KBM-7 (cell line): ENCODE measurements around the gene RCSD1.

Experiments used
- DNase-seq: peaks from one replicate; pipeline ENCODE4 v3.0.0-alpha.2; 2015
- in situ Hi-C: fragments of 300-500 bp; cut with MboI; formaldehyde crosslinking; loops from 2 replicates; pipeline ENCODE4 v1.14.3; 2020; ENCODE audit warnings: low sequenced_read_pairs, low pct_unique_long_range_greater_than_20kb, mixed read lengths

The RCSD1 gene

DNA sequence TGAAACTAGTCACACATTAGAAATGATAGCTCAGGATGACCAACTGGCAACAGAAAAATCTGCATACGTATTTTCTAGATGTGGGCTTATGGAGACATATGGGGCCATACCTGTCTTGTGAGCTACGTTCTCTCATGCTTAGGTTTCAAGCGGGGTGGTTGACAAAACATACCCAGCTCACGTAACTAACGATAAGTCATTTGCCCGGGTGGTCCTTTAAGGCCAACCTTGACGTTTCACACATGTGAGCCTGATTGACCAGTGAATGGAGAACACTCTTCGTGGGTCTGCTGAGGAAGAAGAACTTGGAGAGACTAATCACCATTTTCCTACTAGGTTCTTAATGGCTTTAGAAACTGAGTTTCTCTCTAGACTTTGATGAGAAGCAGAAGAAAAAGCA is 13.5 kb upstream of the RCSD1 start:
- DNase-seq = no peak
- in situ Hi-C loops = no loop called here

GRCh38 chr1:167617153-167618147 is 12.6 kb upstream of the RCSD1 start:
- peak; percentile 96 for DNase-seq
- in situ Hi-C loops = no loop called here

GRCh38 chr1:167618366-167618765 is 11.7 kb upstream of the RCSD1 start:
- in situ Hi-C loops = no loop called here

DNA sequence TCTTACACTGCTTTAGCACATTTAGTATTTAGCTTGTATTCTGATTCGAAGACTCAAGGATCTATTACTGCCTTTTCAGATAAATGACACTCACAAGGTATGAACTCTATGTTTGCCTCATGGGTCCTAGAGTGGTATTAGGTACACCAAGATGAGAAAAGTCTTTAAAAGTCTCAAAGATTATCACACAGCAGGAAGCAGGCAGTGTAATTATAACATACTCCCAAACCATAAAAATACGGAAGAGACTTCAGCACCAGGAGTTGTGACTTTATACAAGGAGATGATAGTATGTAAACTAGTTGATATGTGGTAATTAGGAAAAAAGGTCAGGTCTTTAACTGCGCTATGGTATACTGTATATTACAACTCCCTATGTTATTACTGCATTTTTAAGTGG is 11.2 kb upstream of the RCSD1 start:
- in situ Hi-C loops = no loop called here

More at GRCh38 chr1:167618366-167618765, 11.7 kb upstream of the RCSD1 start:
- DNase-seq = no peak

DNA sequence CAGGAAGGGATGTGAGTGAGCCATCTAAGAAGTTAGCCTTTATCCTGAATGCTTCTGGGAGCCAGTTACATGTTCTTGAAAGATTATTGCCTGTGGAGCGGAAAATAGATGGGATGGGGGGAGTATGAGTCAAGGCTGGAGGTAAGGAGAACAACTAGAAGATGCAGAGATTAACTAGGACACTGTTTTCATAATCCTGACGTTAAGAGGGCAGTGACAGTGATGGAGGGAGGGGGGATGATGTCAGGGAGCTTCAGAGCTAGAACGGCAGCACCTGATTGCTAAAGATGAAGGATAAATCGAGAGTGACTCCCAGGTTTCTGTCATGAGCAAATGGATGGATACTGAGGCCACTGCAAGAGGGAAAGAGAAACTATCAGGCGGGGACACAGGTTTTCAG is 10.0 kb upstream of the RCSD1 start:
- in situ Hi-C loops = no loop called here
- no peak for DNase-seq

More for the DNA sequence above, 11.2 kb upstream of the RCSD1 start:
- DNase-seq = peak; percentile 54

- in situ Hi-C loops = no loop called here
- DNase-seq = no peak
Measured at GRCh38 chr1:167621780-167622313, 8.2 kb upstream of the RCSD1 start.

- in situ Hi-C loops = no loop called here
- no peak for DNase-seq
Measured at GRCh38 chr1:167623951-167624350, 6.1 kb upstream of the RCSD1 start.

- DNase-seq = no peak
- in situ Hi-C loops = no loop called here
Measured at GRCh38 chr1:167625040-167625823, 4.8 kb upstream of the RCSD1 start.

- in situ Hi-C loops = no loop called here
- no peak for DNase-seq
Measured at GRCh38 chr1:167627615-167627864, 2.5 kb upstream of the RCSD1 start.

- DNase-seq = peak; percentile 96
- in situ Hi-C loops = no loop called here
Measured at GRCh38 chr1:167627865-167628641, 2.0 kb upstream of the RCSD1 start.

DNA sequence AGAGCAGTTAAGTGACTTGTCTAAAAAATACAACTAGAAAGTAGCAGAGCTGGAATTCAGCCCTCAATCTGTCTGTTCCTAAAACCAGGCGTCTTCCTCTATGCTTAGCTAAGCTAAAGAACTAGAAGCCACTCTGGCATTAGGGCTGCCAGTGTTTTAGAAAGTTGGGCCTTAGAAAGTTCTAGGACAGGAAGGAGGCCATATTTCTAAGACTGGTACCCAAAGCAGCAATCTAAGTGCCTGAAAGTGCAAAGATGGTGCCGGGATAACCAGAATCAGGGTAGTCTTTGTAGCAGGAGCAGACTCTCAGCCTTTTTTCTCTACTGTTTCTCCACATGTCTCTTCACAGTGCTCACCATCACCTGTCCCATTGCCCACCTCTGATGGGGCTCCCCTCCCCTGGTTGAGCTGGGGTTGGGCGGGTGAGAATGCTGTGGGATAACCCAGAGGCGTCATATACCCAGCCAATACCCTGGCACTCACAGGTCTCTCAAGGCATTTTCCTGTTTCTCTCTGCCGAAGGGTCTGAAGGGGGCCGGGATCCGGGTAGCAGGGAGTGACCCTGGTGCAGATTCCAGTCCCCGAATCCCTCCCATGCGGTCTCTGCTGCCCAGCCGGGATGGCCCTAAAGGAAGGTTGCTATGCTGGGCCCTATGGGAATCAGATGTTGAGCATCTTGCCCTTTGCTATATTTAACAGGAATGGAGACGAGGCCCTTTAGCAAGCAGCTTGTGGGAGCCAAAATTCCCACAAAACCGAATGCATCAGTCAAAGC is 1.1 kb upstream of the RCSD1 start:
- in situ Hi-C loops = no loop called here
- DNase-seq = no peak

- peak; percentile 48 for DNase-seq
- in situ Hi-C loops = no loop called here
Measured at GRCh38 chr1:167630568-167631385, 745 bp downstream of the RCSD1 start.

DNA sequence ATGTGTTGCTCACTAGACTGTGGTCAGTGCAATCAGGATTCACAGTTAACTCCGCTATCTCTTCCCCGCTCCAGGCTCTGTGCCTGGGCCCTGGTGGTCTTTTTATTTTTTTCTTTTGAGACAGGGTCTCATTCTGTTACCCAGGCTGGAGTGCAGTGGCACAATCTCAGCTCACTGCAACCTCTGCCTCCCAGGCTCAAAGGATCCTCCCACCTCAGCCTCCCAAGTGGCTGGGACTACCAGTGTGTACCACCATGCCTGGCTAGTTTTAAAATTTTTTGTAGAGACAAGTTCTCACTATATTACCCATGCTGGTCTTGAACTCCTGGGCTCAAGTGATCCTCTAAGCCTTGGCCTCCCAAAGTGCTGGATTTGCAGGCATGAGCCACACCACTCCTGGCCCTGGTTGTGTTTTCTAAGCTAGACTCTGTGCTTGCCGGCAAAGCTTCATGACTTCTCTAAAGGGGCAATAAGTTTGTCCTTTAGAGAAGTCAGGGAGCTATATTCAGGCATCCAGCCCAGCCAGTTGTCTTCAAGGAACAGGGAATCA is 1.4 kb downstream of the RCSD1 start:
- no peak for DNase-seq
- in situ Hi-C loops = no loop called here

DNA sequence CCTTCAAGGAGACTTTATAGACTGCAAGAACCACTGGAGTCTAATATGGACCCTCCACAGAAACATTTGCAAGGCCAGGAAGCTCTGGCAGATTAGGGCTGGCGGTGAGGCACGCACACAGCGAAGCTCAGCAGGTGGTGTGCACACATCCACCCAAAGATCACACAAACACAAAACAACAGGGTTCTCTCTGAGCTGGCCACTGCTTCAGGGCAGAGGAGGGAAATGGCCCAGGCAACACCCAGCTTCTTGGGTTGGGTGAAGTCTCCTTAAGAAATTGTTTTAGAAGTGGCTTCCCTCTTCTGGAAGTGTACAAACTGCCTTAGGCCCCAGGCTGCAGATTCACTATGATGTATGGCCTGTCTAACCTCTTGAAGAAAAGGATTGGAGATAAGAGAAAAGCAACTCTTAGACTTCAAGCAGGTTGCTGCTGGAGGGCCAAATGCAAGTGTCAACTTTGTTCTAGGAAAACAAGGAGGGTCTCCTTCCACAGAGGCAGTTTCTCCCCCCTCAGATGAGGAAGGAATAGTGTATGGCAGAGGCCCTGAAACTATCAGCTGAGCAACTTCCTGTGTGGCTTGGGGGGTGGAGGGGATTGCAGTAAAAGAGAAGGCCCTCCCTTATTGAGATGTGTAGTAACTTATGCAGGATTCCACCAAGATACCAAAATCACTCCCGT is 2.0 kb downstream of the RCSD1 start:
- DNase-seq = peak; percentile 83
- in situ Hi-C loops = no loop called here

DNA sequence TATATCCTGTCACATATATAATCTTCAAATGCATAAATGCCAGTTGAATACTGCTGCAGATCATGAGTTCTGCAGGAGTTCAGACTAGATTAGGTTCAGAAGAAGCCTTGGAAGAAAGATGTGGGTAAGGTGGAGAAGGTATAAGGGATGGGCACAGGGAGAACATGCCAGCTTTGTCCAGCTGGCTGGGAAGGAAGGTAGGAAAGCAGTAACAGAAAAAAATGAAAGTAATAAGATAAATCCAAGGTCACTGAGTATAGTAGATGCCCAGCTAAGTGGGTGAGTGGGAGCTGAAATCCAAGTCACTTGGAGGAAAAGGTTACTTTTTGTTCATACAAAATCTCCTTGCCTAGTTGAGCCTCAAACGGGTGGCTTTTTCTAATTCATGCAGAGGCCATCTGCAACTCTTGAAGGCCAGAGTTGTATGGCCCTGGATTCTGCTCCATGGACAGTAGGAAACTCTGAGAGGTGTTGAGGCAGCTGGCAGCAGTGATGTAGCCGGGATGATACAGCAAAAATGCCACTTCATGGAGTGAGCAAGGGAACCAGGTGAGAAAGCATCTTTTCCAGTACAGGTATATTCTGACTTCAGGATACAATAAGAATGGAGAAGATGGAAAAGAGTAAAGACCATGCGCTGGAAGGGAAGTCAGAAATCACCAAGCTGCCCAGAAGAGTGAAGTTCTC is 3.4 kb downstream of the RCSD1 start:
- in situ Hi-C loops = no loop called here
- DNase-seq = no peak

GRCh38 chr1:167634435-167634834 is 4.4 kb downstream of the RCSD1 start:
- no peak for DNase-seq
- in situ Hi-C loops = no loop called here
